GM12875 (cell line): ENCODE measurements around the gene POLRMT.
A peak's percentile ranks its signal among the peaks of the same experiment; 100 is the strongest.

Source experiments
- H3K4me3 ChIP-seq: one replicate; pipeline ENCODE4 v1.5.1; 2011; ENCODE audit warnings: low read depth, low read length, control low read depth
- TF ChIP-seq, protein P1 (sequence below): IDR thresholded peaks from 2 replicates; pipeline ENCODE4 v1.5.1; 2011; ENCODE audit warnings: low read depth, mild to moderate bottlenecking, control low read depth, inconsistent platforms, low read length, moderate library complexity, borderline replicate concordance; ENCODE audit not compliant: insufficient read depth

POLRMT gene

DNA sequence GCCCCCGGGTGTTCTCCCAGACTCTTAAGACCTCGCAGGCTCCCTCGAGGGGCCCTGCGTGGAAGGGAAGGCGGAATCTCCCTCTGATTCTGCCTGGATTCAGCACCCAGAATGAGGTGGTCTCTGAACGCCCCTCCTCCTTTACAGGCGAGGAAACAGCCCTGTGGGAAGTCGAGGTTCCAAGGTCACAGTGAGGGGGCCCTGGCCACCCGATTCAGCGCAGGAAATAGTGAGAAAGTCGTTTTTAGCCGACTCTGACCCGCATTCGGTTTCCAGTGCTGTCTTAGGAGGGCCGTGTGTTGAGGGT, 59.9 kb downstream of the POLRMT start:
- TF ChIP-seq, protein P1, sequence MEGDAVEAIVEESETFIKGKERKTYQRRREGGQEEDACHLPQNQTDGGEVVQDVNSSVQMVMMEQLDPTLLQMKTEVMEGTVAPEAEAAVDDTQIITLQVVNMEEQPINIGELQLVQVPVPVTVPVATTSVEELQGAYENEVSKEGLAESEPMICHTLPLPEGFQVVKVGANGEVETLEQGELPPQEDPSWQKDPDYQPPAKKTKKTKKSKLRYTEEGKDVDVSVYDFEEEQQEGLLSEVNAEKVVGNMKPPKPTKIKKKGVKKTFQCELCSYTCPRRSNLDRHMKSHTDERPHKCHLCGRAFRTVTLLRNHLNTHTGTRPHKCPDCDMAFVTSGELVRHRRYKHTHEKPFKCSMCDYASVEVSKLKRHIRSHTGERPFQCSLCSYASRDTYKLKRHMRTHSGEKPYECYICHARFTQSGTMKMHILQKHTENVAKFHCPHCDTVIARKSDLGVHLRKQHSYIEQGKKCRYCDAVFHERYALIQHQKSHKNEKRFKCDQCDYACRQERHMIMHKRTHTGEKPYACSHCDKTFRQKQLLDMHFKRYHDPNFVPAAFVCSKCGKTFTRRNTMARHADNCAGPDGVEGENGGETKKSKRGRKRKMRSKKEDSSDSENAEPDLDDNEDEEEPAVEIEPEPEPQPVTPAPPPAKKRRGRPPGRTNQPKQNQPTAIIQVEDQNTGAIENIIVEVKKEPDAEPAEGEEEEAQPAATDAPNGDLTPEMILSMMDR = no peak

DNA sequence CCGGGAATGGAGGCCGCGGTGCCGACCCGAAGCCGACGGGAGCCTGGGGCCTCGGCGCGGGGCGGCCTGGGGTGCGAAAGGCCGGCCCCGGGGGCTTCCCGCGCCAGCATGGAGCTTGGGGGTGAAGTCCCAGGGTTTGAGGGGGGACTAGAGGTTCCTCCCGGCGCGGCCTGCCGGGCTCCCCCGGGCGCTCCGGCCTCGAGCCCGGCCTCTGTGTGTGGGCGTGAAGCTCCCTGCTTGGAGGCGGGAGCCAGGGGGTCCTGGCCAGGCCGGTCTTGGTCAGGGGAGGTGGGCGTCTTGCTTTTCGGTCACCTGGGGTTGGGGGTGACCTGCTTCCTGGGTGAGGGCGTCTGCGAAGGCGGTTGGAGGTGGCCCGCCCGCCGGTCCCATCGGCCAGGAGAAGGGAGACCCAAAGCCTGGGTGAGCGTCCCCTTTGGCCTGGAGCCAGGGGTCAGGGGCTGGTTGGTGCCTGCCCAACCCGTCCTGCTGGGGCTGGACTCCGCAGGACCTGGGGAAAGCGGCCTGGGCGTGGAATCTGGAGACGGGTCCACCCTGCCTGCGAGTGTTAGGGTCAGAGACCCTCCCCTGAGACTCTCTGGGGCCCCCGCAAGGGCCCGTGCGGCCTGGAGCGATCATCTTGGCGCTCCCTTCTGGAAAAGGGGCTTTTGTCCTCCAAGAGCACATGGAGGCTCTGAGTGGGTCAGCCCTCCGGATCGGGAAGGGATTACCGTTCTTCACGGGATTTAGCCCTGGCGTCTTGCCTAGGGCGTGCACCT, 60.4 kb downstream of the POLRMT start:
- TF ChIP-seq, protein P1 = no peak
- H3K4me3 ChIP-seq = peak overlapping the region; percentile 98

More for the DNA sequence above, 59.9 kb downstream of the POLRMT start:
- peak overlapping the region; percentile 98 for H3K4me3 ChIP-seq

DNA sequence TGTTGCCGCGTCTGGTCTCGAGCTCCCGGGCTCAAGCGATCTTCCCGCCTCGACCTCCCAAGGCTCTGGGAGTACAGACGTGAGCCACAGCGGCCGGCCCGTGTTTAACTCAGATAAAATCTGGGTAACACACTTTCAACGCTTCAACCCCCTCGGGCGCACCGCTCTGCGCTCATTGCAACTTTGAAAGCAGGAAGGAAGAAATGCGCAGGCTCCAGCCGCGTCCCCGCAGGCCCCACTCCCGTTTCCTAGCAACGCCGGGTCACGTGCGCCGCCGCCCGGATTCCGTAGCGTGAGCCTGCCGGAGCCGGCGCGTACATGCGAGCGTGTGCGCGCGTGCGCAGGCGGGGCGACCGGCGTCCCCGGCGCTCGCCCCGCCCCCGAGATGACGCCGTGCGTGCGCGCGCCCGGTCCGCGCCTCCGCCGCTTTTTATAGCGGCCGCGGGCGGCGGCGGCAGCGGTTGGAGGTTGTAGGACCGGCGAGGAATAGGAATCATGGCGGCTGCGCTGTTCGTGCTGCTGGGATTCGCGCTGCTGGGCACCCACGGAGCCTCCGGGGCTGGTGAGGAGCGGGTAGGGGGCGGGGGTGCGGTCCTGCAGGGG, 61.1 kb downstream of the POLRMT start, which contains the start of gene BSG:
TSS of gene BSG (plus strand) at position 457 of the 603 bp plus-strand sequence. CDS start at position 496, 39 bp downstream.
- TF ChIP-seq, protein P1 = no peak
- H3K4me3 ChIP-seq = peak within 1 kb of the TSS; percentile 98

DNA sequence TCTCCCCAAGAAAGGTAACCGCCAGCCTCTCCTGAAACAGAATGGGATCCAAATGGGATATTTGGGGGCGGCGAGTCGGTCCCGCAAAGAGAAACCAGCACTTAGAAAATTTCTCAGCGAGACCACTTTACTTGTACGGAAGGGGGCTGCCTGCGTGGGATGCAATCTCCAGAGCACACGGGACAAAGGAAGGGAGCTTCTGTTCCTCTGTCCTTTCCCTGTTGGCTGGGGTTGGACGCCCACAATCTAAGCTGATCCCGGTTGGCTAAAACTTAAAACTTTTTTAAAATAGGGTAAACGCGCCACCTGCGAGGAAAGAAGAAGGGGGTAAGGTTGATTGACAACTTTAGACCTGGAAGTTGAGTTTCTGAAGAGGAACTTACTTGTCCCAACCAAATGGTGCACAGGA, 61.8 kb downstream of the POLRMT start:
- TF ChIP-seq, protein P1 = no peak
- peak overlapping the region; percentile 74 for H3K4me3 ChIP-seq

DNA sequence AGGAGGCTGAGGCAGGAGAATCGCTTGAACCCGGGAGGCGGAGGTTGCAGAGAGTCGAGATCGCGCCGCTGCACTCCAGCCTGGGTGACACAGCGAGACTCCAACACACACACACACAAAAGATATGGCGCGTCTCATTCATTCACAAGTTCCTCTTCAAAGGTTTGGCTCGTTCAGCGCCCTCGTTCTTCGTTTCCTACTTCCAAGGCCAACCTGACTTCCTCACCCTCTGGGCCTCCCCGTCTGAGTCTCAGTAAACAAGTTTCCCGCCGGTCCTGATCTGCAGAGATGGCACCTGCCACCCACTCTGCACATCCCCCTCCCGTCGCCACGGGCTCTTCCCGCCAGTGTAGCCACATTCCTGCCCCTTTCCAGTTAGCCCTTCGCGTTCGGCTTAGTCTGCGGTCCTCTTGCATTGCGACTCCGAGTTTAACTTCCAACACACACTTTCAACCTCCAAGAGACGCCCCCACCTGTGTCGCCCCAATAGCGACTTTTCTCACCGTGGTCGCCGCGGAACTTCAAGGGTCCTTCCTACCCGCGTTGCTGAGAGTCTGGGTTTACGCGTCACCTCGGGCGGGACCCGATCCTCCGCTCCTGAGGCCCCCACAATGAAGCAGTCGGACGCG, 62.3 kb downstream of the POLRMT start:
- TF ChIP-seq, protein P1 = no peak
- H3K4me3 ChIP-seq = peak overlapping the region; percentile 74

DNA sequence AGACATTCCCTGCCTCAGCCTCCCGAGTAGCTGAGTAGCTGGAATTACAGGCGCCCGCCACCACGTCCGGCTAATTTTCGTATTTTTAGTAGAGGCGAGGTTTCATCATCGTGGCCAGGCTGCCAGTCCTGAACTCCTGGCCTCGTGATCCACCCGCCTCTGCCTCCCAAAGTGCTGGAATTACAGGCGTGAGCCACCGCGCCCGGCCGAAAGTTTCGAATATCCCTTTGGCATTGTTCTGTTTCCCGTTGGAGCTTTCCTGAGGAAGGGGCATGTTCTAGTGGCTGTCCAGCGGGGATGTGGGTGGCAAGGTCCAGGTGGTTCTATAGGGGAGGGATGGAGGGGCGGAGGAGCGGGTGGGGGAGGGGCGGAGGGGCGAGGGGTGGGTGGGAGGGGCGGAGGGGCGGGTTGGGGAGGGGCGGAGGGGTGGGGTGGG, 63.1 kb downstream of the POLRMT start:
- H3K4me3 ChIP-seq = no peak overlapping the region
- TF ChIP-seq, protein P1 = no peak
